GM23248 (cell line): Measurements from ENCODE around the gene AKAP6. TPM values are rescaled to one million over a fixed set of nuclear protein-coding genes. Genes with fewer than 3 reads are reported as not detected.
A peak's percentile ranks its signal among the peaks of the same experiment; 100 is the strongest.

Experiments used
- DNase-seq: peaks from one replicate; pipeline ENCODE4 v3.0.0-alpha.2; 2015
- H2AFZ ChIP-seq: fragments of 200-600 bp; sonication (generic); 2 replicates; pipeline ENCODE4 v1.6.1; 2016; ENCODE audit warnings: antibody characterized with exemption
- H3F3A ChIP-seq: fragments of 200-600 bp; sonication (generic); 2 replicates; pipeline ENCODE4 v1.6.1; 2016; ENCODE audit warnings: mild to moderate bottlenecking, antibody characterized with exemption, mixed run types; ENCODE audit not compliant: insufficient read depth
- H3K27ac ChIP-seq: fragments of 200-600 bp; sonication (generic); 2 replicates; pipeline ENCODE4 v1.5.1; 2016; ENCODE audit warnings: mild to moderate bottlenecking
- H3K27me3 ChIP-seq: fragments of 200-600 bp; sonication (generic); replicated peaks from 2 replicates; pipeline ENCODE4 v1.6.1; 2016; ENCODE audit warnings: mild to moderate bottlenecking; ENCODE audit not compliant: insufficient read depth
- H3K36me3 ChIP-seq: fragments of 200-600 bp; sonication (generic); 2 replicates; pipeline ENCODE4 v1.6.1; 2016; ENCODE audit warnings: low read depth, mild to moderate bottlenecking
- H3K4me1 ChIP-seq: fragments of 200-600 bp; sonication (generic); 2 replicates; pipeline ENCODE4 v1.6.1; 2016; ENCODE audit warnings: mild to moderate bottlenecking; ENCODE audit not compliant: insufficient read depth
- H3K4me2 ChIP-seq: fragments of 200-600 bp; sonication (generic); one replicate; pipeline ENCODE4 v1.6.1; 2016; ENCODE audit warnings: mild to moderate bottlenecking; ENCODE audit not compliant: unreplicated experiment
- H3K4me3 ChIP-seq: fragments of 200-600 bp; sonication (generic); 2 replicates; pipeline ENCODE4 v1.5.1; 2016; ENCODE audit warnings: mild to moderate bottlenecking
- H3K79me2 ChIP-seq: fragments of 200-600 bp; sonication (generic); 2 replicates; pipeline ENCODE4 v1.6.1; 2016; ENCODE audit warnings: mild to moderate bottlenecking; ENCODE audit not compliant: insufficient read depth
- H3K9ac ChIP-seq: fragments of 200-600 bp; sonication (generic); 2 replicates; pipeline ENCODE4 v1.6.1; 2016; ENCODE audit warnings: mild to moderate bottlenecking
- H3K9me2 ChIP-seq: fragments of 200-600 bp; sonication (generic); 2 replicates; pipeline ENCODE4 v1.6.1; 2016; ENCODE audit warnings: mixed run types, mild to moderate bottlenecking, moderate library complexity; ENCODE audit not compliant: insufficient read depth
- H3K9me3 ChIP-seq: fragments of 200-600 bp; sonication (generic); one replicate; pipeline ENCODE4 v1.6.1; 2017; ENCODE audit warnings: low read depth
- H4K20me1 ChIP-seq: fragments of 200-600 bp; sonication (generic); 2 replicates; pipeline ENCODE4 v1.6.0; 2016; ENCODE audit not compliant: insufficient read depth
- EZH2 ChIP-seq: fragments of 200-600 bp; sonication (generic); IDR thresholded peaks from 2 replicates; pipeline ENCODE4 v1.6.1; 2018; ENCODE audit warnings: antibody characterized with exemption, mild to moderate bottlenecking; ENCODE audit not compliant: insufficient read depth, poor library complexity, severe bottlenecking
- EZH2phosphoT487 ChIP-seq: fragments of 200-600 bp; sonication (generic); IDR thresholded peaks from 2 replicates; pipeline ENCODE4 v1.6.1; 2018; ENCODE audit warnings: antibody characterized with exemption, moderate library complexity, mild to moderate bottlenecking, low read depth; ENCODE audit not compliant: insufficient read depth
- WGBS, 2 experiments: methylation state at CpG; one replicate each; pipeline ENCODE4 v1.1.6; 2015 to 2017; ENCODE audit warnings: low lambda C conversion rate in 2 of 2, low coverage in 1 of 2; ENCODE audit errors: missing lambda C conversion rate in 2 of 2; 5-methylcytosine and 5-hydroxymethylcytosine counted together
- in situ Hi-C: fragments of 300-500 bp; cut with MboI; formaldehyde crosslinking; loops from 2 replicates; pipeline ENCODE4 v1.15.0; 2020
- polyA plus RNA-seq: library from polyadenylated mRNA; unstranded; fragments of >200 nt; fragmentation: Nextera tagmentation; extraction: Ambion mirVana; gene quantifications from 2 replicates; pipeline ENCODE4 v1.2.1, GENCODE V29; 2016
- total RNA-seq: library from RNA; depleted of rRNA; stranded (reverse); fragments of >200 nt; shearing (Covaris generic); gene quantifications from 2 replicates; pipeline ENCODE4 v1.2.3, GENCODE V29; 2014

Gene AKAP6
- total and polyA plus RNA-seq, 2 experiments from 2014 or later, result 4.8 to 19.1 TPM

GRCh38 chr14:32639208-32639607 is 310.1 kb downstream of the AKAP6 start:
- H2AFZ ChIP-seq, result no peak overlapping the region
- no peak overlapping the region for H3K27ac ChIP-seq
- no peaks in the 10 kb centered on the region for H3K79me2 ChIP-seq
- no peak overlapping the region for H3K4me2 ChIP-seq
- H4K20me1 ChIP-seq, result no peaks in the 10 kb centered on the region
- no peaks in the 10 kb centered on the region for H3K9me2 ChIP-seq
- no peaks in the 10 kb centered on the region; the same call in 1 of the 2 replicates for H3K4me1 ChIP-seq
- no peaks in the 10 kb centered on the region for H3K36me3 ChIP-seq
- in situ Hi-C loops, result no loop called here
- DNase-seq, result no peak
- H3K4me3 ChIP-seq, result no peak overlapping the region
- no peaks in the 10 kb centered on the region for H3K9me3 ChIP-seq
- 91 to 92% methylated on average over 2 of the region's 2 CpGs for WGBS, 2 experiments
- no peaks in the 10 kb centered on the region for H3F3A ChIP-seq
- TF ChIP-seq EZH2phosphoT487 (no peak), EZH2 (no peak)
- H3K9ac ChIP-seq, result no peak overlapping the region
- no peaks in the 10 kb centered on the region for H3K27me3 ChIP-seq

- H3K27me3 ChIP-seq, result no peaks in the 10 kb centered on the region
- no peaks in the 10 kb centered on the region for H3K36me3 ChIP-seq
- no peak overlapping the region for H3K4me3 ChIP-seq
- WGBS, 2 experiments, result 17 to 23% methylated on average over 1 of the region's 1 CpG
- no peak overlapping the region for H2AFZ ChIP-seq
- 0 out of 2 replicates have a peak, but pooled peaks cover 4% of the 10 kb centered on the region for H3F3A ChIP-seq
- TF ChIP-seq EZH2 (no peak), EZH2phosphoT487 (no peak)
- H3K9me2 ChIP-seq, result no peaks in the 10 kb centered on the region
- no peaks in the 10 kb centered on the region for H3K79me2 ChIP-seq
- no peaks in the 10 kb centered on the region for H4K20me1 ChIP-seq
- H3K27ac ChIP-seq, result no peak overlapping the region
- in situ Hi-C loops, result no loop called here
- H3K4me2 ChIP-seq, result no peak overlapping the region
- peaks cover 10% of the 10 kb centered on the region for H3K4me1 ChIP-seq
- DNase-seq, result no peak
- no peaks in the 10 kb centered on the region for H3K9me3 ChIP-seq
- no peak overlapping the region for H3K9ac ChIP-seq
These were observed 316.5 kb downstream of the AKAP6 start for GRCh38 chr14:32645551-32645950.

GRCh38 chr14:32648434-32648833 is 319.3 kb downstream of the AKAP6 start:
- H3K4me1 ChIP-seq, result peaks cover 10% of the 10 kb centered on the region
- H3K27me3 ChIP-seq, result no peaks in the 10 kb centered on the region
- no peaks in the 10 kb centered on the region for H3K9me2 ChIP-seq
- H3K4me2 ChIP-seq, result no peak overlapping the region
- DNase-seq, result peak; percentile 74
- 0 out of 2 replicates have a peak, but pooled peaks cover 4% of the 10 kb centered on the region for H3F3A ChIP-seq
- H3K36me3 ChIP-seq, result no peaks in the 10 kb centered on the region
- in situ Hi-C loops, result no loop called here
- H3K9me3 ChIP-seq, result no peaks in the 10 kb centered on the region
- no peak overlapping the region for H3K9ac ChIP-seq
- TF ChIP-seq EZH2phosphoT487, result peak; percentile 85; the same call in 1 of the 2 replicates
- TF ChIP-seq EZH2, result no peak
- H3K79me2 ChIP-seq, result no peaks in the 10 kb centered on the region
- no peak overlapping the region for H2AFZ ChIP-seq
- no peak overlapping the region for H3K27ac ChIP-seq
- H3K4me3 ChIP-seq, result no peak overlapping the region
- H4K20me1 ChIP-seq, result no peaks in the 10 kb centered on the region

GRCh38 chr14:32650030-32650429 is 320.9 kb downstream of the AKAP6 start:
- in situ Hi-C loops, result no loop called here
- 97 to 99% methylated on average over 7 of the region's 7 CpGs for WGBS, 2 experiments
- H3K36me3 ChIP-seq, result no peaks in the 10 kb centered on the region

GRCh38 chr14:32650665-32651064 is 321.6 kb downstream of the AKAP6 start:
- 0 out of 2 replicates have a peak, but pooled peaks cover 4% of the 10 kb centered on the region for H3F3A ChIP-seq
- H3K4me2 ChIP-seq, result no peak overlapping the region
- peaks cover 10% of the 10 kb centered on the region for H3K4me1 ChIP-seq
- H3K36me3 ChIP-seq, result no peaks in the 10 kb centered on the region
- WGBS, 2 experiments, result 91 to 93% methylated on average over 3 of the region's 3 CpGs
- DNase-seq, result no peak
- no peaks in the 10 kb centered on the region for H3K27me3 ChIP-seq
- no peaks in the 10 kb centered on the region for H3K79me2 ChIP-seq
- no peaks in the 10 kb centered on the region for H3K9me2 ChIP-seq
- no peak overlapping the region for H2AFZ ChIP-seq
- no peaks in the 10 kb centered on the region for H4K20me1 ChIP-seq
- TF ChIP-seq EZH2 (no peak), EZH2phosphoT487 (no peak)
- in situ Hi-C loops, result no loop called here
- H3K4me3 ChIP-seq, result no peak overlapping the region
- H3K9ac ChIP-seq, result no peak overlapping the region
- no peaks in the 10 kb centered on the region for H3K9me3 ChIP-seq
- no peak overlapping the region for H3K27ac ChIP-seq

More at GRCh38 chr14:32650030-32650429, 320.9 kb downstream of the AKAP6 start:
- no peak for DNase-seq
- Histone ChIP-seq H3K9me2 (no peaks in the 10 kb centered on the region), H3K4me3 (no peak overlapping the region), H3K27me3 (no peaks in the 10 kb centered on the region), H3K4me2 (no peak overlapping the region), H3K4me1 (peaks cover 10% of the 10 kb centered on the region), H3F3A (0 out of 2 replicates have a peak, but pooled peaks cover 4% of the 10 kb centered on the region), H3K27ac (no peak overlapping the region), H2AFZ (no peak overlapping the region), H4K20me1 (no peaks in the 10 kb centered on the region), H3K9me3 (no peaks in the 10 kb centered on the region), H3K79me2 (no peaks in the 10 kb centered on the region), H3K9ac (no peak overlapping the region)
- TF ChIP-seq EZH2, result no peak
- TF ChIP-seq EZH2phosphoT487, result no peak
